B cell (primary cell): Measurements from ENCODE around the gene CIAO2A. TPM values are rescaled to one million over a fixed set of nuclear protein-coding genes. Genes with fewer than 3 reads are reported as not detected.

Experiments
- ATAC-seq: fragments of 200-7000 bp; cut with Tn5 transposase; one replicate; pipeline ENCODE4 v1.10.0; 2021; ENCODE audit warnings: low read depth, mild to moderate bottlenecking, moderate number of reproducible peaks, moderate library complexity
- CTCF ChIA-PET: fragments of 350-600 bp; sonication (Branson Sonifier 250); formaldehyde crosslinking; loops from one replicate; lab custom pipeline; 2021; ENCODE audit warnings: antibody characterized with exemption, inconsistent platforms; lab: Charles Lee
- POLR2A ChIA-PET: fragments of 350-600 bp; sonication (Branson Sonifier 250); formaldehyde crosslinking; loops from one replicate; lab custom pipeline; 2021; ENCODE audit warnings: antibody characterized with exemption; lab: Charles Lee
- DNase-seq: peaks from one replicate; pipeline ENCODE4 v3.0.0; 2013
- H2AFZ ChIP-seq: 2 replicates; pipeline ENCODE4 v1.6.1; 2012; ENCODE audit warnings: mild to moderate bottlenecking, low read depth, low read length; ENCODE audit not compliant: insufficient read depth, poor library complexity, severe bottlenecking
- H3K27ac ChIP-seq, 2 donors: 1 replicate in 1 of 2; 2 replicates in 1 of 2; pipeline ENCODE4 v1.5.1; 2012 to 2013; ENCODE audit warnings: low read length in 2 of 2, mild to moderate bottlenecking in 2 of 2, moderate library complexity in 1 of 2
- H3K27me3 ChIP-seq, 4 experiments: fragments of 200-600 bp in 1 of 4; sonication (generic) in 1 of 4; replicated peaks in 1 of 4; 1 replicate in 2 of 4; 2 replicates in 2 of 4; pipeline versions ENCODE4 v1.6.1 to v1.7.0; 2013 to 2016; ENCODE audit warnings: low read length in 3 of 4, mild to moderate bottlenecking in 2 of 4, mixed read lengths in 1 of 4, moderate library complexity in 1 of 4; ENCODE audit not compliant: insufficient read depth in 4 of 4, control insufficient read depth in 3 of 4; ENCODE audit errors: control extremely low read depth in 1 of 4
- H3K36me3 ChIP-seq, 2 experiments: replicated peaks in 1 of 2; 1 replicate in 1 of 2; 2 replicates in 1 of 2; pipeline versions ENCODE4 v1.6.1 to v1.7.1; 2013; ENCODE audit warnings: low read length in 1 of 2; ENCODE audit not compliant: insufficient read depth in 2 of 2, control insufficient read depth in 1 of 2; ENCODE audit errors: control extremely low read depth in 1 of 2, extremely low read depth in 1 of 2
- H3K4me1 ChIP-seq, 2 donors: fragments of 200-600 bp in 1 of 2; sonication (generic) in 1 of 2; 1 replicate in 1 of 2; 2 replicates in 1 of 2; pipeline versions ENCODE4 v1.5.1 to v1.6.1; 2013 to 2017; ENCODE audit warnings: low read length in 2 of 2; ENCODE audit not compliant: control insufficient read depth in 2 of 2, insufficient read depth in 2 of 2
- H3K4me2 ChIP-seq: replicated peaks from 2 replicates; pipeline ENCODE3; 2012; ENCODE audit warnings: mild to moderate bottlenecking, low read depth, low read length; ENCODE audit not compliant: poor library complexity, severe bottlenecking
- H3K4me3 ChIP-seq, 5 experiments: fragments of 200-600 bp in 1 of 5; sonication (generic) in 1 of 5; 1 replicate in 3 of 5; 2 replicates in 2 of 5; pipeline versions ENCODE4 v1.5.1 to v1.7.0; 2011 to 2016; ENCODE audit warnings: low read length in 4 of 5, mild to moderate bottlenecking in 4 of 5, low read depth in 2 of 5, control low read depth in 1 of 5, moderate library complexity in 1 of 5; ENCODE audit not compliant: insufficient read depth in 1 of 5; ENCODE audit errors: control extremely low read depth in 1 of 5, extremely low read depth in 1 of 5
- H3K79me2 ChIP-seq: fragments of 200-600 bp; sonication (generic); one replicate; pipeline ENCODE4 v1.6.0; 2016; ENCODE audit warnings: low read length; ENCODE audit not compliant: control insufficient read depth, insufficient read depth
- H3K9ac ChIP-seq: fragments of 200-600 bp; sonication (generic); 2 replicates; pipeline ENCODE4 v1.6.1; 2017; ENCODE audit warnings: mild to moderate bottlenecking, low read length, moderate library complexity
- H3K9me3 ChIP-seq, 3 donors: one replicate each; pipeline versions ENCODE4 v1.6.1 to v1.7.1; 2013; ENCODE audit warnings: low read length in 2 of 3; ENCODE audit not compliant: control insufficient read depth in 2 of 3, insufficient read depth in 1 of 3; ENCODE audit errors: control extremely low read depth in 1 of 3
- H4K20me1 ChIP-seq: 2 replicates; pipeline ENCODE4 v1.6.0; 2012; ENCODE audit warnings: mild to moderate bottlenecking, low read length; ENCODE audit not compliant: insufficient read depth, control insufficient read depth, poor library complexity, severe bottlenecking
- H3K27ac Mint-ChIP-seq: one replicate; pipeline ENCODE4 v1.8.0; 2021; ENCODE audit warnings: mixed read lengths
- H3K27me3 Mint-ChIP-seq: one replicate; pipeline ENCODE4 v1.8.0; 2021; ENCODE audit warnings: mixed read lengths
- H3K4me1 Mint-ChIP-seq: one replicate; pipeline ENCODE4 v1.8.0; 2021; ENCODE audit warnings: mixed read lengths
- H3K4me3 Mint-ChIP-seq: one replicate; pipeline ENCODE4 v1.8.0; 2021; ENCODE audit warnings: mixed read lengths
- H3K9me3 Mint-ChIP-seq: one replicate; pipeline ENCODE4 v1.8.0; 2022; ENCODE audit warnings: mixed read lengths; ENCODE audit not compliant: insufficient read depth
- EZH2 ChIP-seq: IDR thresholded peaks from 2 replicates; pipeline ENCODE4 v1.6.1; 2012; ENCODE audit warnings: borderline replicate concordance, low read depth, mild to moderate bottlenecking, moderate library complexity, low read length; ENCODE audit not compliant: insufficient read depth, poor library complexity, severe bottlenecking
- WGBS: methylation state at CpG from one replicate; pipeline ENCODE4 v1.1.5; 2013; ENCODE audit warnings: missing lambda C conversion rate; ENCODE audit not compliant: insufficient coverage; 5-methylcytosine and 5-hydroxymethylcytosine counted together
- intact Hi-C: fragments of 100-400 bp; cut with micrococcal nuclease; formaldehyde crosslinking; loops from one replicate; pipeline ENCODE4 v1.10.0; 2022
- polyA plus RNA-seq: library from polyadenylated mRNA; depleted of rRNA; stranded (reverse); fragments of >200 nt; gene quantifications from 2 replicates; pipeline ENCODE4 v1.2.3, GENCODE V29; 2012
- total RNA-seq, 2 donors: library from RNA; stranded (reverse); fragments of 120-200 nt in 1 of 2; gene quantifications; 1 replicate in 1 of 2; 2 replicates in 1 of 2; pipeline versions ENCODE4 v1.2.3 to v1.2.4, GENCODE V29; 2013 to 2022
- TF ChIP-seq, protein P1 (sequence below): fragments of 200-600 bp; IDR thresholded peaks from one replicate; pipeline ENCODE4 v1.8.0; 2022; ENCODE audit warnings: antibody characterized with exemption, mild to moderate bottlenecking

The CIAO2A gene
- total and polyA plus RNA-seq, 2 donors (not counting 1 experiment from before 2014, with no cell fraction given): 68.2 to 71.5 TPM

DNA sequence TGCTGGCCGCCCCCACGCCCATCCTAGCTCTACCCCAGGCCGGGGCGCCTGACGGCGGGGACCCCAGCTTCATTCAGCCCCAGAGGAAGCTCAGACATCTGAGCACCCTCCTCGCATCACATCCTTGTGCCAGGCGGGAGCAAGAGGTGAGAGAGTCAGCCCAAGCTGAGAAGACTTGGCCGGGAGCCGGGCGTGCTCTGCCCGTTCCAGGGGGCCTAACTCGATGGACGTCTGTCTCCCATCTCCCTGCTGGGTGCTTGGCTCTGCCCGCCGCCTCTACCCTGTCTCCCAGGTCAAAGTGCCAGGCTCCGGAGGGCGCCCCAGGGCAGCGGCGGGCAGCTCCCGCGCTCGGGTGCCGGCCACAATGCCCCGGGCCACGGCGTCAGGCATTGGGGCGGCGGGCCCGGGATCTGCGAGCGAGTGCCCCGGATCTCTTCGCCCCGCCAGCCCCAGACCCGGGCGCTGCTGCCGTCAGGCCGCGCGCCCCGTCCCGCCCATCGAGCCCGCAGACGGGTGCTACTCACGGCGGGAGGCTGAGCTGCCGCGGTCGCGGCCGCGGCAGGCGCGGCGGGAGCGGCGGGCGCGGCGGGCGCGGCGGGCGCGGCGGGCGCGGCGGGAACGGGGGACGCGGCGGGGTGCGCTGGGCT lies 47.7 kb downstream of the CIAO2A start:
- peaks cover 61 to 71% of the 10 kb centered on the region in 2 donors for H3K4me1 ChIP-seq
- H4K20me1 ChIP-seq: peaks cover 7% of the 10 kb centered on the region
- H3K36me3 ChIP-seq: no peaks in the 10 kb centered on the region
- DNase-seq: no peak
- H3K4me2 ChIP-seq: peak overlapping the region; percentile 87
- ATAC-seq: peak; percentile 18
- H3K27me3 ChIP-seq: no peaks in the 10 kb centered on the region
- H3K27ac Mint-ChIP-seq: peak overlapping the region; percentile 91
- intact Hi-C loops: loop anchor here (1.0 to 5.0 kb wide), 5 partner anchors 35 to 294 kb away; partner anchors contain the start of gene HERC1
- peaks cover 59% of the 10 kb centered on the region for H3K4me1 Mint-ChIP-seq
- TF ChIP-seq, protein P1, sequence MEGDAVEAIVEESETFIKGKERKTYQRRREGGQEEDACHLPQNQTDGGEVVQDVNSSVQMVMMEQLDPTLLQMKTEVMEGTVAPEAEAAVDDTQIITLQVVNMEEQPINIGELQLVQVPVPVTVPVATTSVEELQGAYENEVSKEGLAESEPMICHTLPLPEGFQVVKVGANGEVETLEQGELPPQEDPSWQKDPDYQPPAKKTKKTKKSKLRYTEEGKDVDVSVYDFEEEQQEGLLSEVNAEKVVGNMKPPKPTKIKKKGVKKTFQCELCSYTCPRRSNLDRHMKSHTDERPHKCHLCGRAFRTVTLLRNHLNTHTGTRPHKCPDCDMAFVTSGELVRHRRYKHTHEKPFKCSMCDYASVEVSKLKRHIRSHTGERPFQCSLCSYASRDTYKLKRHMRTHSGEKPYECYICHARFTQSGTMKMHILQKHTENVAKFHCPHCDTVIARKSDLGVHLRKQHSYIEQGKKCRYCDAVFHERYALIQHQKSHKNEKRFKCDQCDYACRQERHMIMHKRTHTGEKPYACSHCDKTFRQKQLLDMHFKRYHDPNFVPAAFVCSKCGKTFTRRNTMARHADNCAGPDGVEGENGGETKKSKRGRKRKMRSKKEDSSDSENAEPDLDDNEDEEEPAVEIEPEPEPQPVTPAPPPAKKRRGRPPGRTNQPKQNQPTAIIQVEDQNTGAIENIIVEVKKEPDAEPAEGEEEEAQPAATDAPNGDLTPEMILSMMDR: no peak
- TF ChIP-seq EZH2: no peak
- H3K9ac ChIP-seq: peak overlapping the region; percentile 30
- no peaks in the 10 kb centered on the region for H3K27me3 Mint-ChIP-seq
- H3K4me3 Mint-ChIP-seq: peak overlapping the region; percentile 86
- H3K79me2 ChIP-seq: peaks cover 2% of the 10 kb centered on the region
- no peaks in the 10 kb centered on the region for H3K9me3 ChIP-seq
- ChIA-PET CTCF (interaction anchor here (0.9 to 5.4 kb wide), 32 partner anchors 10 to 328 kb away, joined by 3 to 82 read pairs (median 5); no protein-coding TSS in a partner anchor), POLR2A (interaction anchor here (0.5 to 2.9 kb wide), 4 partner anchors 9 to 719 kb away, joined by 3 to 19 read pairs (median 6); no protein-coding TSS in a partner anchor)
- H2AFZ ChIP-seq: peak overlapping the region; percentile 71
- no peaks in the 10 kb centered on the region for H3K9me3 Mint-ChIP-seq
- WGBS: 19% methylated on average over 74 of the region's 76 CpGs
- H3K4me3 ChIP-seq: peak overlapping the region in 4 of 5 experiments; percentile 5 to 54 (median 48)
- no peak overlapping the region for H3K27ac ChIP-seq

DNA sequence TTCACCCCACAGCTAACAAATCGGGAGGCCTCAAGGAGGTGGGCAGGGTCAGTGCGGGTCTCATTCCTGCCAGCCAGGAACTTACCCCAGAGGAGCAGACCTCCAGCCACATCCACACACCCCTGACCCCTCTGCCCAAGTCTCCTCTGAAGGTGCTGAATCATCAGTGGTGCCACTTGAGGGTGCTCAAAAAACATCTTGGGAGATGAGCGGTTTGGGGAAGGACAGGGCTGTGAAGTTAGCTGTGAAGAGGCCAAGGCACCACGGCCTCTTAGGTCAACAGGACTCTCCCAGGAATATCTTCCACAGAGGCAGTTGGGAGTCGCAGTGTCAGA lies 48.6 kb downstream of the CIAO2A start:
- intact Hi-C loops: loop anchor here (2.0 to 5.0 kb wide), 2 partner anchors 34 to 213 kb away; partner anchors contain the start of gene HERC1
- Mint-ChIP-seq H3K4me3 (peak overlapping the region; percentile 86), H3K27ac (peak overlapping the region; percentile 91), H3K27me3 (no peaks in the 10 kb centered on the region), H3K4me1 (peaks cover 57% of the 10 kb centered on the region), H3K9me3 (no peaks in the 10 kb centered on the region)
- Histone ChIP-seq H3K4me2 (peak overlapping the region; percentile 87), H3K9ac (no peak overlapping the region), H3K9me3 (no peaks in the 10 kb centered on the region), H3K4me3 (peak overlapping the region in 1 of 5 experiments; percentile 0), H3K4me1 (peaks cover 55 to 63% of the 10 kb centered on the region in 2 donors), H3K27ac (peak overlapping the region; percentile 46 to 57), H3K36me3 (no peaks in the 10 kb centered on the region), H3K27me3 (no peaks in the 10 kb centered on the region), H4K20me1 (peaks cover 7% of the 10 kb centered on the region), H3K79me2 (peaks cover 2% of the 10 kb centered on the region), H2AFZ (peak overlapping the region; percentile 16)
- TF ChIP-seq, protein P1: no peak
- TF ChIP-seq EZH2: no peak
- CTCF ChIA-PET: interaction anchor here (0.6 to 5.4 kb wide), 21 partner anchors 9 to 435 kb away, joined by 3 to 82 read pairs (median 7); partner anchors contain the start of genes CIAO2A and SNX22
- 57% methylated on average over 5 of the region's 5 CpGs for WGBS
- POLR2A ChIA-PET: interaction anchor here (0.6 to 2.9 kb wide), 4 partner anchors 35 to 720 kb away, joined by 3 to 19 read pairs (median 4); partner anchors contain the start of gene CIAO2A
- ATAC-seq (peak; percentile 4), DNase-seq (no peak)
